GM19372 (cell line): Measurements from ENCODE around the gene KRTAP6-3.

ENCODE experiments used
- ATAC-seq: cut with Tn5 transposase; IDR thresholded peaks from one replicate; pipeline ENCODE4 v1.9.1; 2021; ENCODE audit warnings: mild to moderate bottlenecking, low read depth, moderate library complexity; ENCODE audit not compliant: unreplicated experiment

KRTAP6-3 gene

GRCh38 chr21:30623362-30623761, 31.1 kb downstream of the KRTAP6-3 start:
- no peak for ATAC-seq

- no peak for ATAC-seq
These were observed 33.4 kb downstream of the KRTAP6-3 start for GRCh38 chr21:30625449-30626165.

GRCh38 chr21:30628109-30628508, 35.9 kb downstream of the KRTAP6-3 start:
- ATAC-seq = no peak

DNA sequence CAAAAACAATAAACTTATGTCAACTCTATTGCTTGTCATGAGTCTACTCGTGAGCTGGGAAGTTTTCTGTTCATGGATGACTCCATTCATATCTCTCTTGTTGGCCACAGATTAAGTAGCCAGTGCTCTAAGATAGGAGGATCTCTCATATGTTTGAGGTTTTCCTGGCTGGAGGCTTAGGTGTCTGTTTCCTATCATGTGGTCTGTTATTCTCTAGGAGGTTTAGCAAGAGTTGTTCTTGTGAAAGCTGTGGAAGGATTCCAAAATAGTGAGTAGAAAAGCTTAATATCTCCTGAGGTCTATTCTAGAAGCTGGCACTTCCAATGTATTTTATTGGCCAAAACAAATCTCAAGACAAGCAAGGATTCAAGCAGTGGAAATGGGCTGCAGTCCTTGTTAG, 37.0 kb downstream of the KRTAP6-3 start:
- ATAC-seq = no peak

DNA sequence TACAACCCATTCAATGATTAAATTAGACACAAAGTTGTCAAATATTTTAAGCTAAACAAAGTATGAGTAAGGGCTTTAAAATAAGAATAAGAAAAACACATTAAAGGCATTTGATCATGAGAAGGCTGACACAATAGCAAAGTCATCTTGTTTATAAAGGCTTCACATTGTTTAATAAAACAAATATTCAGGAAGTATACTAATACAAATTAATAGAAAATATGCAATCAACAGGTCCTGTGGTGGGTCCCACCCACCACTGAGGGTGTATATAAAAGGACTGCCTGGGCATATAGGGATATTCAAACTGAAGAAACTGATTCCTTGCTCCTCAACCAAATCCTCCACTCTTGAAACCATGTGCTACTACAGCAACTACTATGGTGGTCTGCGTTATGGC, 42.7 kb downstream of the KRTAP6-3 start, which contains the start of gene KRTAP20-2:
KRTAP20-2 (plus strand) TSS at position 301 of the 400 bp plus-strand sequence; CDS start at position 359, 58 bp downstream.
- no peak for ATAC-seq

DNA sequence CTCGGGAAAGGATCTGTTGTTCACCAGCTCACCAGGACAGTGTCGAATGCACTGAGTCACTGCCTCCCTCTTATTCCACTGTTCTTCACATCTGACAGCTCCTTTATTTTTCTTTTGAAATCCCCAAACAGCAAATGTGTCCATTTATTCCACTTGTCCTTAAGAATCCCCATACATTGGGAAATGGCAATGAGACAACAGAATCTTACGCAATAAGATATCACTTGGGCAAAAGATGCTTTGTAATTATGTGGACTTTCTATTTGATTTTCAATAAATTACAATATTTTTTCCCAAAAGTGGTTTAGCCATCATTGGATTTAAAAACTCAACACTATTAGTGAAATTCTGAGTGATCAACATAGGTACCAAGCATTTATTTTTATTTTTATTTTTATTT, 46.4 kb downstream of the KRTAP6-3 start:
- ATAC-seq = no peak

DNA sequence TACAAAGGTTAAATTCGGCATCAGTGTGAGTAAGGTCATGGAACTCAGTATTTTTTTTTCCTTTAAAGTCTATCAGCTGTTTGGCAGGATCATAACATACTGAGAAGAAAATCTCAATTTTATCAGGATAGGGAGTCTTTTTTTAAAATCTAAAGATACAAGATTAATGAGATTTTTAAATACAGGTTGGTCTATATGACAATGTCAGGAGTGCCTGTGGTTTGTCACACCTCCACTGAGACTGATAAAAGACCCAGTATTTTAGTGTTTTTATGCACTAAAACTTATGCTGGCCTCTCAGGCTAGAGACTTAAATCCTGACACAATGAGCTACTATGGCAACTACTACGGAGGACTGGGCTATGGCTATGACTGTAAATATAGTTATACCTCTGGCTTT, 50.3 kb downstream of the KRTAP6-3 start, which contains the start of gene KRTAP20-3:
KRTAP20-3 (plus strand) TSS at position 301 of the 400 bp plus-strand sequence.
- no peak for ATAC-seq
